ENCODE data around the gene SLC7A6. TPM values are rescaled to one million over a fixed set of nuclear protein-coding genes. Genes with fewer than 3 reads are reported as not detected.
A peak's percentile ranks its signal among the peaks of the same experiment; 100 is the strongest.

Gene SLC7A6
- total RNA-seq, 4 donors from 2014 or later = 73.1 to 116 (median 85.7) TPM

DNA sequence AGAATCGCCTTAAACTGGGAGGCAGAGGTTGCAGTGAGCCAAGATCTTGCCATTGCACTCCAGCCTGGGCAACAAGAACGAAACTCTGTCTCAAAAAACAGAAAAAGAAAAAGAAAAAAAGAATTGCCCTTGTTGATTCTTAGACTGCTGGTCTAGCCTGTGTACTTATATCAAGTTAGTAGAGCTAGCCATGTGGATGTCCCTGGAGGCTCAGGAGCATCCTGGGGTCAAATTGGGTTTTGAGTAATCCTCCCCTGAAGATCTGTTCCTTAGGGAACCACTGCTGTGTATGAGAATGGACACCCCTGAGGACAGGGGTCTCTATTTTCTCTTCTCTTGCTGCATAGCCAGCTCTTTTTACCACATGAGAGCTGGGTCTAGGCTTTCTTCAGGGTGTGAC is 24.9 kb downstream of the SLC7A6 start:
- TF ChIP-seq POLR2A (IDR thresholded peaks at IDR 0.05) = no peak
- TF ChIP-seq, protein P1, sequence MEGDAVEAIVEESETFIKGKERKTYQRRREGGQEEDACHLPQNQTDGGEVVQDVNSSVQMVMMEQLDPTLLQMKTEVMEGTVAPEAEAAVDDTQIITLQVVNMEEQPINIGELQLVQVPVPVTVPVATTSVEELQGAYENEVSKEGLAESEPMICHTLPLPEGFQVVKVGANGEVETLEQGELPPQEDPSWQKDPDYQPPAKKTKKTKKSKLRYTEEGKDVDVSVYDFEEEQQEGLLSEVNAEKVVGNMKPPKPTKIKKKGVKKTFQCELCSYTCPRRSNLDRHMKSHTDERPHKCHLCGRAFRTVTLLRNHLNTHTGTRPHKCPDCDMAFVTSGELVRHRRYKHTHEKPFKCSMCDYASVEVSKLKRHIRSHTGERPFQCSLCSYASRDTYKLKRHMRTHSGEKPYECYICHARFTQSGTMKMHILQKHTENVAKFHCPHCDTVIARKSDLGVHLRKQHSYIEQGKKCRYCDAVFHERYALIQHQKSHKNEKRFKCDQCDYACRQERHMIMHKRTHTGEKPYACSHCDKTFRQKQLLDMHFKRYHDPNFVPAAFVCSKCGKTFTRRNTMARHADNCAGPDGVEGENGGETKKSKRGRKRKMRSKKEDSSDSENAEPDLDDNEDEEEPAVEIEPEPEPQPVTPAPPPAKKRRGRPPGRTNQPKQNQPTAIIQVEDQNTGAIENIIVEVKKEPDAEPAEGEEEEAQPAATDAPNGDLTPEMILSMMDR (IDR thresholded peaks at IDR 0.05) = no peak
- no peak overlapping the region for H3K4me3 ChIP-seq (replicated peaks in 1 of 3)
- WGBS, 2 donors = 92 to 95% methylated on average over 2 of the region's 2 CpGs
- H3K27ac ChIP-seq = peak overlapping the region in 2 of 3 donors; percentile 23 to 30
- H3K4me1 ChIP-seq = peaks cover 4 to 48% of the 10 kb centered on the region in 2 donors
- no peaks in the 10 kb centered on the region for H3K27me3 ChIP-seq
- peaks cover 39 to 43% of the 10 kb centered on the region in 2 donors for H3K36me3 ChIP-seq
- H3K9me3 ChIP-seq = no peaks in the 10 kb centered on the region
- DNase-seq = no peak
- intact Hi-C loops (cut with DNase I) = no loop called here

GRCh38 chr16:68289621-68290329 is 25.4 kb downstream of the SLC7A6 start:
- Histone ChIP-seq H3K9me3 (no peaks in the 10 kb centered on the region), H3K36me3 (peaks cover 41 to 49% of the 10 kb centered on the region in 2 donors), H3K27ac (peak overlapping the region in 1 of 3 donors; percentile 44), H3K4me3 (replicated peaks in 1 of 3) (no peak overlapping the region), H3K27me3 (no peaks in the 10 kb centered on the region), H3K4me1 (peaks cover 4 to 44% of the 10 kb centered on the region in 2 donors)
- intact Hi-C loops (cut with DNase I) = no loop called here
- TF ChIP-seq, protein P1 (IDR thresholded peaks at IDR 0.05) = no peak
- no peak for TF ChIP-seq POLR2A (IDR thresholded peaks at IDR 0.05)
- DNase-seq = no peak
- 61 to 70% methylated on average over 4 of the region's 4 CpGs for WGBS, 2 donors

DNA sequence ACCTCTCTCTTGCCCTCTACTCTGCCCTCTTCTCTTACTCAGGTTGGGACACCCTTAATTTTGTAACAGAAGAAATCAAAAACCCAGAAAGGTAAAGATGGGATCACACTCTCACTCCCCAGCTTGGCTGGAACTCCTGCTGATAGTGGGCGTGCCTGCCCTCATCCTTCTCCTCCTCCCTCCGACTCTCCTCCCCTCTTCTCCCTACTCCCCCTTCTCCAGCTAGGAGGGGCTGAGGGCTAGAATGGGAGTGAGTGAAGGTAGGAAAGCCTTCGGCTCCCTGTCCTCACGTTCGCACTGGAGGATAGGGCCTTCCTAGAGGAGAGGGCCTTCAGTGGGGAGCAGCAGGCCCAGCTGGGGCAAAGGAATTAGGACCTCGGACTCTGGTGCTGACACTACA is 26.1 kb downstream of the SLC7A6 start:
- DNase-seq = no peak
- peaks cover 46 to 49% of the 10 kb centered on the region in 2 donors for H3K36me3 ChIP-seq
- H3K4me3 ChIP-seq (replicated peaks in 1 of 3) = no peak overlapping the region
- intact Hi-C loops (cut with DNase I) = no loop called here
- peak overlapping the region in 2 of 3 donors; percentile 37 to 44 for H3K27ac ChIP-seq
- H3K9me3 ChIP-seq = no peaks in the 10 kb centered on the region
- H3K27me3 ChIP-seq = no peaks in the 10 kb centered on the region
- peaks cover 4 to 37% of the 10 kb centered on the region in 2 donors for H3K4me1 ChIP-seq
- WGBS, 2 donors = 79 to 83% methylated on average over 6 of the region's 6 CpGs
- no peak for TF ChIP-seq POLR2A (IDR thresholded peaks at IDR 0.05)
- TF ChIP-seq, protein P1 (IDR thresholded peaks at IDR 0.05) = no peak

DNA sequence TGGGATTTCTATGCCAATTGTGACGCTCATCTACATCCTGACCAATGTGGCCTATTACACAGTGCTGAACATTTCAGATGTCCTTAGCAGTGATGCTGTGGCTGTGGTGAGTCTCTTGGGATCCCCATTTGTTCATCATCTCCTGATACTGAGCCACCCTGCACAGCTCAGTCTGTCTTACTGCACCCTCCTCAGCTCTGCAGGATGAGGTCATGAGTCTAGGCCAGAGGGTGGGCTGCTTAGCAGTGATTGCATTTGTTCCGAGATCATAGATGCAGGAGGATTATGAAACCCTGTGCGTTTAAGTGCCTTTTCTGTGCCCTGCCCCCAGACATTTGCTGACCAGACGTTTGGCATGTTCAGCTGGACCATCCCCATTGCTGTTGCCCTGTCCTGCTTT is 26.9 kb downstream of the SLC7A6 start:
- Histone ChIP-seq H3K9me3 (no peaks in the 10 kb centered on the region), H3K4me1 (peaks cover 4 to 32% of the 10 kb centered on the region in 2 donors), H3K4me3 (replicated peaks in 1 of 3) (no peak overlapping the region), H3K27me3 (no peaks in the 10 kb centered on the region), H3K27ac (no peak overlapping the region), H3K36me3 (peaks cover 53 to 56% of the 10 kb centered on the region in 2 donors)
- 78 to 94% methylated on average over 3 to 4 of the region's 4 CpGs for WGBS, 2 donors
- TF ChIP-seq, protein P1 (IDR thresholded peaks at IDR 0.05) = no peak
- TF ChIP-seq POLR2A (IDR thresholded peaks at IDR 0.05) = no peak
- DNase-seq = no peak
- intact Hi-C loops (cut with DNase I) = no loop called here

DNA sequence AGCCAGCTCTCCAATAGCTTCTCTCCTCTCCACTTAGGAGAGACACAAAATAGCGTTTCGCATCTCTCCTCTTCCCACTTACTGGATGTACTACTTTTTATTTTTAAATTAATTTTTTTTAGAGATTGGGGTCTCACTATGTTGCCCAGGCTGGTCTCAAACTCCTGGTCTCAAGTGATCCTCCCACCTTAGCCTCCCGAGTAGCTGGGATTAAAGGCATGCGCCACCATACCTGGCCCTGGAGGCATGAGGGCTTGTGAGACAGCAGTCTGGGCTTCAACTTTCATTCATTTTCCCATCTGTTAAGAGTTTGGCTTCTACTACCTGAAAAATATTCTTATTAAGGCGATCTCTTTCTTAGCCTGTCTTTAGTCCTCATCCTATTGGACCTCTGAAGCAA is 28.1 kb downstream of the SLC7A6 start:
- no peak for DNase-seq

More for the DNA sequence above, 28.1 kb downstream of the SLC7A6 start:
- TF ChIP-seq, protein P1 (IDR thresholded peaks at IDR 0.05) = no peak
- TF ChIP-seq POLR2A (IDR thresholded peaks at IDR 0.05) = no peak
- Histone ChIP-seq H3K4me3 (replicated peaks in 1 of 3) (no peak overlapping the region), H3K27me3 (no peaks in the 10 kb centered on the region), H3K9me3 (no peaks in the 10 kb centered on the region), H3K27ac (no peak overlapping the region), H3K4me1 (peaks cover 4 to 26% of the 10 kb centered on the region in 2 donors), H3K36me3 (peaks cover 59 to 63% of the 10 kb centered on the region in 2 donors)
- intact Hi-C loops (cut with DNase I) = no loop called here
- 96 to 98% methylated on average over 5 of the region's 5 CpGs for WGBS, 2 donors

All from thyroid gland (tissue), 4 donors.